ENCODE data around the gene CDKN2D. TPM values are rescaled to one million over a fixed set of nuclear protein-coding genes. Genes with fewer than 3 reads are reported as not detected.
"Not testable (repeated sequence)": the region's sequence is repeated elsewhere in the genome, so short reads cannot be mapped to it uniquely, and the experiment has no call there.

CDKN2D gene
- total RNA-seq, 2 experiments from 2014 or later, result 22.4 to 26.6 TPM

GRCh38 chr19:10535613-10536012 lies 33.2 kb downstream of the CDKN2D start:
- intact Hi-C loops (cut with micrococcal nuclease; ENCODE audit: unreplicated experiment), result no loop called here
- no peaks in the 10 kb centered on the region for H3K9me3 ChIP-seq (ENCODE audit: low read length)
- H3K4me1 ChIP-seq (ENCODE audit: insufficient read depth, low read length, poor library complexity, severe bottlenecking), result no peaks in the 10 kb centered on the region
- H3K27ac ChIP-seq (ENCODE audit: low read depth, low read length, poor library complexity, severe bottlenecking), result no peak overlapping the region
- H3K4me3 ChIP-seq (ENCODE audit: low read depth, low read length, poor library complexity, severe bottlenecking), result no peak overlapping the region
- no peak for DNase-seq (ENCODE audit: low spot score)
- H3K9me2 ChIP-seq (ENCODE audit: insufficient read depth, low read length), result no peaks in the 10 kb centered on the region
- no peaks in the 10 kb centered on the region for H4K20me1 ChIP-seq (ENCODE audit: insufficient read depth, low read length)
- CTCF ChIA-PET (ENCODE audit: unreplicated experiment), result no interaction called here
- H2AFZ ChIP-seq (ENCODE audit: low read length), result no peak overlapping the region
- H3K36me3 ChIP-seq (ENCODE audit: insufficient read depth, low read length), result no peaks in the 10 kb centered on the region
- no peaks in the 10 kb centered on the region for H3K79me2 ChIP-seq (ENCODE audit: insufficient read depth, low read depth, low read length)
- BruUV-seq (replicated peaks), result no TSS peak
- no peak overlapping the region for H3K4me2 ChIP-seq (ENCODE audit: low read length)
- POLR2A ChIA-PET, result interaction anchor here (0.5 to 0.6 kb wide), 4 partner anchors 8 to 123 kb away, joined by 3 to 4 read pairs (median 3); partner anchors contain the start of gene ATG4D
- no peak for TF ChIP-seq EZH2phosphoT487 (IDR thresholded peaks at IDR 0.05; ENCODE audit: borderline replicate concordance, low read depth, low read length)
- no peak for TF ChIP-seq CTCF (conservative IDR thresholded peaks at IDR 0.05; ENCODE audit: low read length)

DNA sequence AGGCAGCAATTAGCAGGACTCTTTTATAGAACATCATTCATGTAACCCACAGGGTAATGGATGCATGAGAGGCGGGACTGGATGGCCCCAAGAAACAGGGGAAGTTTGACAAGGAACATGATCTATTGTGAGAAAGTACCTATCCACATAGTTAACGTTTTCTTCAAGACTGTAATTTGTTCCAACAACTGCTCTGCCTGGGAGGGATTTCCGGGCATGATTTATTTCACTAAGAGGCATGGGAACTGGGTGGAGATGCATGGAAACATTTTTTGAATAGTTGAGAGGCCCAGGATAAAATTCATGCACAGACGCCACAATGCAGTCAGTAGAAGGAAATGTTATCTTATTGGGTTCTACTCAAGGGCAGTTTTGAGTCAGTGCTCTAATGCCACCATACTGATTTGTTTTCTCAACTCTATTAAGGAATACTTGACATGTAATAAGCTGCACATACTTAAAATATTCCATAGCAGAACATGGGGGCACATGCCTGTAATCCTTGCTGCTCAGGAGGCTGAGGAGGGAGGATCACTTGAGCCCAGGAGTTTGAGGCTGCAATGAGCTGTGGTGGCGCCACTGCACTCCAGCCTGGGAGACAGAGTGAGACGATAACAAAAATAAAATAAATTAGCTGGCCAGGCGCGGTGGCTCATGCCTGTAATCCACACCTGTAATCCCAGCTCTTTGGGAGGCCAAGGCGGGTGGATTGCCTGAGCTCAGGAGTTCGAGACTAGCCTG lies 35.0 kb downstream of the CDKN2D start:
- H3K79me2 ChIP-seq (ENCODE audit: insufficient read depth, low read depth, low read length), result no peaks in the 10 kb centered on the region
- DNase-seq (ENCODE audit: low spot score), result no peak
- intact Hi-C loops (cut with micrococcal nuclease; ENCODE audit: unreplicated experiment), result no loop called here
- H3K4me3 ChIP-seq (ENCODE audit: low read depth, low read length, poor library complexity, severe bottlenecking), result no peak overlapping the region
- no peaks in the 10 kb centered on the region for H3K9me2 ChIP-seq (ENCODE audit: insufficient read depth, low read length)
- H3K4me2 ChIP-seq (ENCODE audit: low read length), result no peak overlapping the region
- TF ChIP-seq EZH2phosphoT487 (IDR thresholded peaks at IDR 0.05; ENCODE audit: borderline replicate concordance, low read depth, low read length) (no peak), CTCF (conservative IDR thresholded peaks at IDR 0.05; ENCODE audit: low read length) (0 out of 2 replicates have a peak, but pooled peaks have one; percentile 28)
- H3K9me3 ChIP-seq (ENCODE audit: low read length), result no peaks in the 10 kb centered on the region
- H3K36me3 ChIP-seq (ENCODE audit: insufficient read depth, low read length), result no peaks in the 10 kb centered on the region
- ChIA-PET CTCF (ENCODE audit: unreplicated experiment) (interaction anchor here (0.6 kb wide), 1 partner anchor 138 kb away, joined by 9 read pairs; no protein-coding TSS in a partner anchor), POLR2A (interaction anchor here (0.7 to 1.5 kb wide), 3 partner anchors 12 to 40 kb away, joined by 3 read pairs; no protein-coding TSS in a partner anchor)
- no peak overlapping the region for H2AFZ ChIP-seq (ENCODE audit: low read length)
- H3K27ac ChIP-seq (ENCODE audit: low read depth, low read length, poor library complexity, severe bottlenecking), result no peak overlapping the region
- no peaks in the 10 kb centered on the region for H3K4me1 ChIP-seq (ENCODE audit: insufficient read depth, low read length, poor library complexity, severe bottlenecking)
- no TSS peak for BruUV-seq (replicated peaks)
- no peaks in the 10 kb centered on the region for H4K20me1 ChIP-seq (ENCODE audit: insufficient read depth, low read length)

GRCh38 chr19:10532457-10532856 lies 36.3 kb downstream of the CDKN2D start:
- CTCF ChIA-PET (ENCODE audit: unreplicated experiment), result no interaction called here
- Histone ChIP-seq H3K4me2 (ENCODE audit: low read length) (no peak overlapping the region), H3K79me2 (ENCODE audit: insufficient read depth, low read depth, low read length) (no peaks in the 10 kb centered on the region), H3K36me3 (ENCODE audit: insufficient read depth, low read length) (no peaks in the 10 kb centered on the region), H3K9me2 (ENCODE audit: insufficient read depth, low read length) (no peaks in the 10 kb centered on the region), H3K4me3 (ENCODE audit: low read depth, low read length, poor library complexity, severe bottlenecking) (no peak overlapping the region), H4K20me1 (ENCODE audit: insufficient read depth, low read length) (no peaks in the 10 kb centered on the region), H3K9me3 (ENCODE audit: low read length) (no peaks in the 10 kb centered on the region), H2AFZ (ENCODE audit: low read length) (no peak overlapping the region), H3K4me1 (ENCODE audit: insufficient read depth, low read length, poor library complexity, severe bottlenecking) (no peaks in the 10 kb centered on the region), H3K27ac (ENCODE audit: low read depth, low read length, poor library complexity, severe bottlenecking) (no peak overlapping the region)
- BruUV-seq (replicated peaks), result no TSS peak
- intact Hi-C loops (cut with micrococcal nuclease; ENCODE audit: unreplicated experiment), result no loop called here
- POLR2A ChIA-PET, result interaction anchor here (0.7 kb wide), 1 partner anchor 9 kb away, joined by 4 read pairs; no protein-coding TSS in a partner anchor
- TF ChIP-seq CTCF (conservative IDR thresholded peaks at IDR 0.05; ENCODE audit: low read length), result no peak
- TF ChIP-seq EZH2phosphoT487 (IDR thresholded peaks at IDR 0.05; ENCODE audit: borderline replicate concordance, low read depth, low read length), result no peak
- DNase-seq (ENCODE audit: low spot score), result no peak

GRCh38 chr19:10526887-10527286 lies 41.9 kb downstream of the CDKN2D start:
- CTCF ChIA-PET (ENCODE audit: unreplicated experiment); H3K36me3 ChIP-seq (ENCODE audit: insufficient read depth, low read length); H3K9me3 ChIP-seq (ENCODE audit: low read length); H3K4me3 ChIP-seq (ENCODE audit: low read depth, low read length, poor library complexity, severe bottlenecking); H3K27ac ChIP-seq (ENCODE audit: low read depth, low read length, poor library complexity, severe bottlenecking); BruUV-seq (replicated peaks); DNase-seq (ENCODE audit: low spot score); H3K79me2 ChIP-seq (ENCODE audit: insufficient read depth, low read depth, low read length); H4K20me1 ChIP-seq (ENCODE audit: insufficient read depth, low read length); H3K9me2 ChIP-seq (ENCODE audit: insufficient read depth, low read length); intact Hi-C loops (cut with micrococcal nuclease; ENCODE audit: unreplicated experiment); H2AFZ ChIP-seq (ENCODE audit: low read length); H3K4me1 ChIP-seq (ENCODE audit: insufficient read depth, low read length, poor library complexity, severe bottlenecking); H3K4me2 ChIP-seq (ENCODE audit: low read length): not testable (repeated sequence)
- POLR2A ChIA-PET, result interaction anchor here (0.7 kb wide), 1 partner anchor 13 kb away, joined by 4 read pairs; no protein-coding TSS in a partner anchor
